ENCODE measurements around the gene LIMA1.
"Not testable (repeated sequence)": the region's sequence is repeated elsewhere in the genome, so short reads cannot be mapped to it uniquely, and the experiment has no call there.

Gene LIMA1

GRCh38 chr12:50282721-50283228 lies 545 bp downstream of the LIMA1 start:
- DNase-seq, result no peak

GRCh38 chr12:50279501-50279900 lies 3.8 kb downstream of the LIMA1 start:
- no peak for DNase-seq

GRCh38 chr12:50276912-50277671 lies 6.2 kb downstream of the LIMA1 start:
- DNase-seq, result no peak

GRCh38 chr12:50276068-50276467 lies 7.3 kb downstream of the LIMA1 start:
- no peak for DNase-seq

GRCh38 chr12:50275556-50275955 lies 7.8 kb downstream of the LIMA1 start:
- DNase-seq, result no peak

GRCh38 chr12:50275127-50275526 lies 8.2 kb downstream of the LIMA1 start:
- DNase-seq, result not testable (repeated sequence)

- DNase-seq, result no peak
Observed at GRCh38 chr12:50271724-50272247, 11.5 kb downstream of the LIMA1 start.

- DNase-seq, result no peak
Observed at GRCh38 chr12:50268482-50268881, 14.8 kb downstream of the LIMA1 start.

- no peak for DNase-seq
Observed at GRCh38 chr12:50265770-50266524, 17.4 kb downstream of the LIMA1 start.

- no peak for DNase-seq
Observed at GRCh38 chr12:50263832-50264231, 19.5 kb downstream of the LIMA1 start.

GRCh38 chr12:50261654-50262053 lies 21.7 kb downstream of the LIMA1 start:
- DNase-seq, result no peak

GRCh38 chr12:50258167-50258551 lies 25.2 kb downstream of the LIMA1 start:
- DNase-seq, result no peak

- no peak for DNase-seq
Observed at GRCh38 chr12:50257236-50258166, 25.8 kb downstream of the LIMA1 start.

- no peak for DNase-seq
Observed at GRCh38 chr12:50256761-50257160, 26.6 kb downstream of the LIMA1 start.

GRCh38 chr12:50252977-50253602 lies 30.2 kb downstream of the LIMA1 start:
- DNase-seq, result no peak

GRCh38 chr12:50251619-50252252 lies 31.6 kb downstream of the LIMA1 start:
- no peak for DNase-seq

GRCh38 chr12:50249464-50250182 lies 33.7 kb downstream of the LIMA1 start:
- DNase-seq, result no peak

GRCh38 chr12:50248883-50249282 lies 34.4 kb downstream of the LIMA1 start:
- no peak for DNase-seq

- DNase-seq, result no peak
Observed at GRCh38 chr12:50248411-50248810, 34.9 kb downstream of the LIMA1 start.

GRCh38 chr12:50247665-50248064 lies 35.7 kb downstream of the LIMA1 start:
- DNase-seq, result not testable (repeated sequence)
